NCI-H2107 treated with DMSO at 0.1 percent for 48 hours (cell line): Measurements from ENCODE around the gene AEN.

ENCODE experiments used
- DNase-seq: peaks from one replicate; lab custom pipeline; 2025; ENCODE audit not compliant: unreplicated experiment; lab: John Stamatoyannopoulos, UW

AEN gene

GRCh38 chr15:88663141-88663621, 42.0 kb downstream of the AEN start:
- no peak for DNase-seq

- DNase-seq: no peak
Measured at GRCh38 chr15:88664151-88664778, 43.1 kb downstream of the AEN start.

GRCh38 chr15:88674661-88675060, 53.5 kb downstream of the AEN start:
- DNase-seq: no peak

DNA sequence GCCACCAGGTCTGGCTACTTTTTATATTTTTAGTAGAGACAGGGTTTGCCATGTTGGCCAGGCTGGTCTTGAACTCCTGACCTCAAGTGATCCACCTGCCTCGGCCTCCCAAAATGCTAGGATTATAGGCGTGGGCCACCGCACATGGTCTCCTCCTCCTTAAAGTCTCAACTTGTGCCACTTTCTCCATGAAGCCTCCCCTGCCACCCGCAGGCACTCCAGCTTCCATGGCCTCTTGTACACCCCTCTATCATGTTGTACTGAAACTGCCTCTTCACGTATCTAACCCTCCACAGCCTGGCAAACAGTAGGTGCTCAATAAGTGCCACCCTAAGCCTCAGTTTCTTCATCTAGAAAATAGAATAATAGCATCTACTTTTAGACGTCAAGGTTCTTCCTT, 57.6 kb downstream of the AEN start:
- no peak for DNase-seq

GRCh38 chr15:88680241-88681001, 59.3 kb downstream of the AEN start:
- no peak for DNase-seq

DNA sequence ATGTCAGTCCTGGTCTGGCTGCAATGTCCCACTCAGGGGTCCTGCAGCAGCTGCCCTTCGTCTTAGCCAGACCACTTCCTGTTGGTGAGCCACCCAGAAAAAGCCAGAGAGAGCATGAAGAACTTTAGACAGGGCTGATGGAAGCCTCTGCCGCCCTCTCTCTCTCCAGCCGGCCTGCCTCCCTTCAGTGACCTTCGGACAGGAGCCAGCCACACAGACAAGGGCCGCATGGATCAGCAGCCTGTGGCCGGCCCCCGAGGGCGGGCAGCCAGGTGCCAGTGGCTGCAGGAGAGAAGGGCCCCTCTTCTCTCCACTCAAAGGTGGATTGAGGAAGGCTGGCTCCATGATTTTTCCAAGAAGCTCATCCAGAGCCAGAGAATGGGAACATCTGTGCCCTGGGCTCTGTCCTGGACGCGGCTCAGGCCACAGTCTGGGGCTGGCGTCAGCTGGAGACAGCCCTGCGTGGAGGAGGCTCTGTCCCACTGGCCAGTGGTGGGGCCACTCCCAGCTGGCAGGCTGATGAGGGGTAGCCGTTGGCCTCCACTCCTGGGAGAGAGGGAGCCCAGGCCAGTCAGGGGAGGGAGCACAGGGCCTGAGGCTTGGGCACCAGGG, 60.6 kb downstream of the AEN start:
- no peak for DNase-seq
